Astrocyte of the spinal cord (primary cell): ENCODE data around the gene SGO2.
A peak's percentile ranks its signal among the peaks of the same experiment; 100 is the strongest.

ENCODE experiments used
- DNase-seq: peaks from one replicate; pipeline ENCODE4 v3.0.0; 2011; ENCODE audit warnings: low read depth, low spot score
- H3K4me3 ChIP-seq: 2 replicates; pipeline ENCODE4 v1.5.1; 2011; ENCODE audit warnings: low read depth, mild to moderate bottlenecking, low read length, moderate library complexity
- CTCF ChIP-seq: IDR thresholded peaks from 2 replicates; pipeline ENCODE4 v1.5.1; 2012; ENCODE audit warnings: low read depth, mild to moderate bottlenecking, low read length, inconsistent platforms
- in situ Hi-C: cut with HindIII; loops from 2 replicates; pipeline ENCODE4 v1.10.0; 2017; ENCODE audit warnings: low sequenced_read_pairs

The SGO2 gene

GRCh38 chr2:200484934-200485333 is 41.1 kb upstream of the SGO2 start:
- TF ChIP-seq CTCF: no peak
- H3K4me3 ChIP-seq: no peak overlapping the region
- no peak for DNase-seq
- in situ Hi-C loops: no loop called here

GRCh38 chr2:200486529-200486928 is 39.5 kb upstream of the SGO2 start:
- TF ChIP-seq CTCF: no peak
- in situ Hi-C loops: no loop called here
- H3K4me3 ChIP-seq: no peak overlapping the region
- peak; percentile 12 for DNase-seq

GRCh38 chr2:200488169-200488568 is 37.8 kb upstream of the SGO2 start:
- in situ Hi-C loops: no loop called here
- no peak for TF ChIP-seq CTCF
- no peak for DNase-seq
- H3K4me3 ChIP-seq: no peak overlapping the region

- DNase-seq: no peak
- in situ Hi-C loops: no loop called here
These were observed 36.0 kb upstream of the SGO2 start for GRCh38 chr2:200490001-200490400.

GRCh38 chr2:200492656-200493055 is 33.4 kb upstream of the SGO2 start:
- TF ChIP-seq CTCF: no peak
- no peak overlapping the region for H3K4me3 ChIP-seq
- in situ Hi-C loops: no loop called here
- DNase-seq: no peak

More at GRCh38 chr2:200490001-200490400, 36.0 kb upstream of the SGO2 start:
- no peak for TF ChIP-seq CTCF
- no peak overlapping the region for H3K4me3 ChIP-seq

GRCh38 chr2:200494048-200494447 is 32.0 kb upstream of the SGO2 start:
- in situ Hi-C loops: no loop called here
- DNase-seq: no peak
- H3K4me3 ChIP-seq: no peak overlapping the region
- TF ChIP-seq CTCF: no peak

- in situ Hi-C loops: no loop called here
- H3K4me3 ChIP-seq: no peak overlapping the region
- no peak for TF ChIP-seq CTCF
- DNase-seq: no peak
These were observed 29.3 kb upstream of the SGO2 start for GRCh38 chr2:200496696-200497095.
